AG10803 (cell line): ENCODE data around the gene AUP1.
A peak's percentile ranks its signal among the peaks of the same experiment; 100 is the strongest.

Experiments used
- DNase-seq: peaks from one replicate; pipeline ENCODE4 v3.0.0; 2010; ENCODE audit warnings: low read depth
- H3K4me3 ChIP-seq: 2 replicates; pipeline ENCODE4 v1.5.1; 2011; ENCODE audit warnings: mild to moderate bottlenecking, low read length, control low read depth
- TF ChIP-seq, protein P1 (sequence below): conservative IDR thresholded peaks from 2 replicates; pipeline ENCODE4 v1.5.1; 2011; ENCODE audit warnings: mild to moderate bottlenecking, low read length, control low read depth, inconsistent platforms

Gene AUP1

DNA sequence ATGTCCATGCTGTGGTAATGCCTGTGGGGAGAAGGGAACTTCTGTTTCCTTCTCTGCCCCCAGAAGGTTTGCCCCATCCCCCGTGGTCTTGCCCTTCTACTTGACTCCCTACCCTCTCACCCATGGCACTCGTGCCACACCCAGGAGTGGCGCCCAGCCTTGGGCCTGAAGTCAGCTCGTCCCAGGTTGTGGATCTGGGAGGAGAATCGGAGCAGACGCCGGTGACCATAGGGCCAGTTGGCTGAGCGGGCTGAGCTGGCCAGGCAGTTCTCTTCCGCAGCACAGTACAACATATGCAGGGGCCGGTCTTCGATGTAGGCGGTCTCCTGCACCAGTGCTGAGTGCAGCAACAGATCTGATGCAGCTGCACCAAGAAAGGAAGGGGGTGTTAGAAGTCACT is 4.9 kb upstream of the AUP1 start:
- TF ChIP-seq, protein P1, sequence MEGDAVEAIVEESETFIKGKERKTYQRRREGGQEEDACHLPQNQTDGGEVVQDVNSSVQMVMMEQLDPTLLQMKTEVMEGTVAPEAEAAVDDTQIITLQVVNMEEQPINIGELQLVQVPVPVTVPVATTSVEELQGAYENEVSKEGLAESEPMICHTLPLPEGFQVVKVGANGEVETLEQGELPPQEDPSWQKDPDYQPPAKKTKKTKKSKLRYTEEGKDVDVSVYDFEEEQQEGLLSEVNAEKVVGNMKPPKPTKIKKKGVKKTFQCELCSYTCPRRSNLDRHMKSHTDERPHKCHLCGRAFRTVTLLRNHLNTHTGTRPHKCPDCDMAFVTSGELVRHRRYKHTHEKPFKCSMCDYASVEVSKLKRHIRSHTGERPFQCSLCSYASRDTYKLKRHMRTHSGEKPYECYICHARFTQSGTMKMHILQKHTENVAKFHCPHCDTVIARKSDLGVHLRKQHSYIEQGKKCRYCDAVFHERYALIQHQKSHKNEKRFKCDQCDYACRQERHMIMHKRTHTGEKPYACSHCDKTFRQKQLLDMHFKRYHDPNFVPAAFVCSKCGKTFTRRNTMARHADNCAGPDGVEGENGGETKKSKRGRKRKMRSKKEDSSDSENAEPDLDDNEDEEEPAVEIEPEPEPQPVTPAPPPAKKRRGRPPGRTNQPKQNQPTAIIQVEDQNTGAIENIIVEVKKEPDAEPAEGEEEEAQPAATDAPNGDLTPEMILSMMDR: no peak
- no peak for DNase-seq

DNA sequence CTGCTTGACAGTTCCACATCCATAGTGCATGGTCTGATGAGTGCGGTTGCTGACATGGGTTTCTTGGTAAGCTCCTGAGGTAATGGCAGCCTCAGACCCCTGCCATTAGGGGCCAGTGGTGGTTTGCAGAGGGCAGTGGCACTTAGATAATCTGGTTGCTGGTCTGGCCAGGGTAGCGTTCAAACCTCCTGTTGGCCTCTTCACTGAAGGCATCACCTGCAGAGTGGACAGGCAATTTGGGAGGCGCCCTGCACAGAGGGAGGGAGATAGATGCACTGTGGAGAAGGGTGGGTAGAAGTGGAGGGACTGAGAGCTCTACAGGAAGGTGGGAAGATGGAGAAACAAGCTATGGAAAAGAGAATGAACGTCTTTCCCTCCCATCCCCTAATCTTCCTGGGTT is 4.0 kb upstream of the AUP1 start:
- no peak overlapping the region for H3K4me3 ChIP-seq
- TF ChIP-seq, protein P1: no peak
- no peak for DNase-seq

More for the DNA sequence above, 4.9 kb upstream of the AUP1 start:
- H3K4me3 ChIP-seq: no peak overlapping the region

- DNase-seq: peak; percentile 70
- TF ChIP-seq, protein P1: peak; percentile 52
- no peak overlapping the region for H3K4me3 ChIP-seq
Observed at GRCh38 chr2:74532222-74532621, 2.7 kb upstream of the AUP1 start.

DNA sequence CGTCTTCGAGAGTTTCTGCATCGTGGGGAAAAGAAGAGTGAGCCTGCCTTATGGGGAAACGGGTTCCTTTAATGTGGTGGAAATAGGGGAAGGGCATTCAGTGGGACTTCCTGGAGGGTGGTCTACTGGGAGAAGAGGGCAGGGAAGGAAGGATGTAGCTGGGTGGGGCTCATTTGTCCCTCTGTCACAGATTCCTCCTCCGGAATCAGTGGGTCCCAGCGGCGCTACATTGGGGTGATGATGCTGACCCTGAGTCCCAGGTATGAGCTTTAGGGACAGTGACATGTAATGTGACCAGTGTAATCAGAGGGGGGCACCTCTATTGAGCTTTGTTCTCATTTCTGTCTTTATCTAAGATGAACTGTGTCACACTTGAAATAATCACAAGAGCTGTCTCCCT is 2.2 kb upstream of the AUP1 start:
- H3K4me3 ChIP-seq: peak overlapping the region; percentile 99; the same call in 1 of the 2 replicates

DNA sequence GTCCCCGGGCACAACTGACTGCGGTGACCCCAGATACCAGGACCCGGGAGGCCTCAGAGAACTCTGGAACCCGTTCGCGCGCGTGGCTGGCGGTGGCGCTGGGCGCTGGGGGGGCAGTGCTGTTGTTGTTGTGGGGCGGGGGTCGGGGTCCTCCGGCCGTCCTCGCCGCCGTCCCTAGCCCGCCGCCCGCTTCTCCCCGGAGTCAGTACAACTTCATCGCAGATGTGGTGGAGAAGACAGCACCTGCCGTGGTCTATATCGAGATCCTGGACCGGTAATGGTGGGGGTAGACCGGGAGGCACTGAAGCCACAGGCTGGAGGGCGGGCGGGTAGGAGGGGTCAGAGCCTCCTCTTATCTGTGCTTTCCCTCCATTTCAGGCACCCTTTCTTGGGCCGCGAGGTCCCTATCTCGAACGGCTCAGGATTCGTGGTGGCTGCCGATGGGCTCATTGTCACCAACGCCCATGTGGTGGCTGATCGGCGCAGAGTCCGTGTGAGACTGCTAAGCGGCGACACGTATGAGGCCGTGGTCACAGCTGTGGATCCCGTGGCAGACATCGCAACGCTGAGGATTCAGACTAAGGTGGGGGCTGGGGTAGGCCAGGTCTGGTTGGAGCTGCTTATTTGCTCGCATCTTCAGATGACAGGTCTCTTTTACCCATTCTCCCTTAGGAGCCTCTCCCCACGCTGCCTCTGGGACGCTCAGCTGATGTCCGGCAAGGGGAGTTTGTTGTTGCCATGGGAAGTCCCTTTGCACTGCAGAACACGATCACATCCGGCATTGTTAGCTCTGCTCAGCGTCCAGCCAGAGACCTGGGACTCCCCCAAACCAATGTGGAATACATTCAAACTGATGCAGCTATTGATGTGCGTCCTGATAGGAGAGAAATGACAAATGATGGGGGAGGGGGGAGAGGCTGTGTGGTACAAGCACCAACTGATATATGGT is 1.0 kb upstream of the AUP1 start:
- H3K4me3 ChIP-seq: peak overlapping the region; percentile 99
- peak; percentile 51 for DNase-seq
- TF ChIP-seq, protein P1: no peak

More for the DNA sequence above, 2.2 kb upstream of the AUP1 start:
- no peak for DNase-seq
- TF ChIP-seq, protein P1: no peak

- TF ChIP-seq, protein P1: no peak; the same call in 1 of the 2 replicates
- peak overlapping the region; percentile 99 for H3K4me3 ChIP-seq
- DNase-seq: no peak
Observed at GRCh38 chr2:74528600-74529356, 728 bp downstream of the AUP1 start.
